T-helper 1 cell treated with Interleukin-12 subunit alpha and Interleukin-12 subunit beta and Interleukin-4 antibody, amounts not matched to agents 30 μg/mL and 1 μg/mL, for 36 hours (primary cell): ENCODE measurements around the gene DNASE1.

Experiments
- H3K27ac Mint-ChIP-seq: one replicate; pipeline ENCODE4 v1.8.0; 2021; ENCODE audit warnings: mild to moderate bottlenecking, mixed read lengths
- H3K27me3 Mint-ChIP-seq: one replicate; pipeline ENCODE4 v1.8.0; 2021; ENCODE audit warnings: low read depth, mixed read lengths
- H3K36me3 Mint-ChIP-seq: one replicate; pipeline ENCODE4 v1.8.0; 2021; ENCODE audit warnings: low read depth, mixed read lengths
- H3K4me1 Mint-ChIP-seq: one replicate; pipeline ENCODE4 v1.8.0; 2021; ENCODE audit warnings: low read depth, mixed read lengths
- H3K4me3 Mint-ChIP-seq: one replicate; pipeline ENCODE4 v1.8.0; 2021; ENCODE audit warnings: mild to moderate bottlenecking, moderate library complexity, mixed read lengths
- H3K9me3 Mint-ChIP-seq: one replicate; pipeline ENCODE4 v1.8.0; 2021; ENCODE audit warnings: mixed read lengths

Gene DNASE1

DNA sequence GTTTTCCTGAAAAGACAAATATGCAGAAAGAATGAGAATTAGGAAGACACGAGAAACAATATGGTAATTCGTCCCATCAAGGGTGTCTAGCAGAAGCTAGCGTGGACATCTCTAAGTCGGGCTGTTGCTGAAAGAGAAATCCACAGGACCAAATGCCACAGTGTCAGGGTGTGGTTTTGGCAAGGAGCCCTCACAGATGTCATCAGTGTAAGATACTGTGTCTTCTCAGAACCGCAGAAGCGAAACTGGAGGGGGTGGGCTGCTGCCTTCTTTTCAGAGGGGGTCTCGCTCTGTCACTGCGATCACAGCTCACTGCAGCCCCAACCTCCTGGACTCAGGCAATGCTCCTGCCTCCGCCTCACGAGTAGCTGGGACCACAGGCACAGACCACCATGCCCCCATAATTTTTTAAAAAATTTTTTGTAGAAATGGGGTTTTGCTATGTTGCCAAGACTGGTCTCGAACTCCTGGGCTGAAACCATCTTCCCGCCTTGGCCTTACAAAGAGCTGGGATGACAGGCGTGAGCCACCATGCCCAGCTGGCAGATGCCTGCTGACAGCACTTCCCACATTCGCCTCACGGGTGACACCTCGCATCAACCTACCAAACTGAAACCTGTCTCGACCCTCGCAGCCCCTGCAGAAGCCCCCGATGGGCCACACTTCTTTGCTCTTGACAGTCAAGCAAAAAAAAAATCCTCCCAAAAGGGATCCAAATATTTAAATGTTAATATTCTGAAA lies 36.7 kb downstream of the DNASE1 start:
- H3K4me1 Mint-ChIP-seq = peaks cover 6% of the 10 kb centered on the region
- no peaks in the 10 kb centered on the region for H3K9me3 Mint-ChIP-seq
- H3K4me3 Mint-ChIP-seq = no peak overlapping the region
- no peak overlapping the region for H3K27ac Mint-ChIP-seq
- H3K36me3 Mint-ChIP-seq = peaks cover 9% of the 10 kb centered on the region
- no peaks in the 10 kb centered on the region for H3K27me3 Mint-ChIP-seq

DNA sequence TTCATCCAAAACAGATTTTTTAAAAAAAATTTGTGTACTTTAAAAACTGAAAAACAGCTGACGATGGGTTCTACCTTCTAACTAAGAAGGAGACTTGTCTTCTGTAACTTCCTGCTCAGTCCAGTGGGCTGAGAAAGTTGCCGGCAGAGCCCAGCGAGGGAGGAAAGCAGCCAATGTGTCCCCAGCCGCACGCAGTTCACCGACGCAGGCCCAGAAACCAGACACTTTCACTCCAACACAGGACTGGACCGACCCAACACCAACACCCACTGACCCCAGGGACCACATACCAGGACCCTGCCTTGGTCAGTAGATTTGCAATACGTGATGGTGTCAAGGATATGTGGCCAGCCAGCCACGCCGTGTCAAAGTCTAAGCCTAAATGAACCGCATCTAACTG lies 37.3 kb downstream of the DNASE1 start:
- H3K4me1 Mint-ChIP-seq = peaks cover 6% of the 10 kb centered on the region
- H3K27ac Mint-ChIP-seq = no peak overlapping the region
- peaks cover 9% of the 10 kb centered on the region for H3K36me3 Mint-ChIP-seq
- no peaks in the 10 kb centered on the region for H3K9me3 Mint-ChIP-seq
- no peaks in the 10 kb centered on the region for H3K27me3 Mint-ChIP-seq
- H3K4me3 Mint-ChIP-seq = no peak overlapping the region

DNA sequence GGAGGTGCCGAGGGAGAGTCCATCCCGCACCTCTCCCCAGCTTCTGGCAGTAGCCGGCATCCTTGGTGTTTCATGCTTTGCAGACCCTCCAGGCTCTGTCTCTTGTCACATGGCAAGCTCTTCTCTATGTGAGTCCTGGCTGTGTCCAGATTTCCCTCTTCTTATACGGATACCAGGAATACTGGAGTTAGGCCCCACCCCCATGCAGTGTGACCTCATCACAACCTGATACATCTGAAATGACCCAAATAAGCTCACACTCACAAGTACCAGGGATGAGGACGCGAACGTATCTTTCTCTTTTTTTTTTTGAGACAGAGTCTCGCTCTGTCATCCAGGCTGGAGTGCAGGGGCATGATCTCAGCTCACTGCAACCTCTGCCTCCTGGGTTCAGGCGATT lies 39.6 kb downstream of the DNASE1 start:
- Mint-ChIP-seq H3K4me3 (no peak overlapping the region), H3K4me1 (peaks cover 9% of the 10 kb centered on the region), H3K27me3 (no peaks in the 10 kb centered on the region), H3K36me3 (peaks cover 5% of the 10 kb centered on the region), H3K9me3 (no peaks in the 10 kb centered on the region), H3K27ac (no peak overlapping the region)

DNA sequence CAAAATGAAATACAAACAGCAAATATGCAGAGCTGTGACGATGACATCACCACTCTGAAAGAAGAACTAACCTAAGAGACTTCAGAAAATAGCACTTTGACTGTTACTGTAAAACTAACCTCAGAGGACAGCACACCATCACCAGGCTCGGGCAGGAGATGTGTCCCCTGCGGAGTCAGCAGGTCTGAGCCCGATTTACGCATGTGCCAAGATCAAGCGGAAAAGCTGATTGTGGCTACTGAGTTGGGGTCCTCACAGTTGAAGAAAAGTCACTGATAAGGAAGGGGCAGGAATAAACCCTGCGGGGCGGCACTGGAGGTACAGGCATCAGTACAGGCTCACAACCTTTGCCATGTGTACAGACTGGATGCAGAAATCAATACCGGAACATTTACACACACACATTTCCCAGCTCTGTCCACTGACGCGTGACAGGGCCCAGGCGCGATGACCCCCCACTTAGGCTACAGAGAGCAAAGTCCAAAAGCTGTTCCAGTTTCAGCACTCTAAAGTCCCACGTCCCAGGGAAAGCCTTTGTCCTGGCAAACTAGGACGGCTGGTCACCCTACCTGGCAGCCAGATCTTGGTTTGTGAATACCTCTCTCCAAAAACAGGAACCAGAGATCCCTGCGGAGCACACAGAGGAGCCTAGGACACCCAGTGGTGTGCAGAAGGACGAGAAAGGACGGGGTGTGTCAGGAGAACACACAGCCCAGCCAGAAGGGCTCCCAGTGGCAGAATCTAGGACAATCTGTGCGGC lies 41.3 kb downstream of the DNASE1 start:
- peaks cover under 1% of the 10 kb centered on the region for H3K36me3 Mint-ChIP-seq
- H3K27me3 Mint-ChIP-seq = no peaks in the 10 kb centered on the region
- H3K4me1 Mint-ChIP-seq = peaks cover 5% of the 10 kb centered on the region
- H3K27ac Mint-ChIP-seq = no peak overlapping the region
- H3K9me3 Mint-ChIP-seq = no peaks in the 10 kb centered on the region
- no peak overlapping the region for H3K4me3 Mint-ChIP-seq

DNA sequence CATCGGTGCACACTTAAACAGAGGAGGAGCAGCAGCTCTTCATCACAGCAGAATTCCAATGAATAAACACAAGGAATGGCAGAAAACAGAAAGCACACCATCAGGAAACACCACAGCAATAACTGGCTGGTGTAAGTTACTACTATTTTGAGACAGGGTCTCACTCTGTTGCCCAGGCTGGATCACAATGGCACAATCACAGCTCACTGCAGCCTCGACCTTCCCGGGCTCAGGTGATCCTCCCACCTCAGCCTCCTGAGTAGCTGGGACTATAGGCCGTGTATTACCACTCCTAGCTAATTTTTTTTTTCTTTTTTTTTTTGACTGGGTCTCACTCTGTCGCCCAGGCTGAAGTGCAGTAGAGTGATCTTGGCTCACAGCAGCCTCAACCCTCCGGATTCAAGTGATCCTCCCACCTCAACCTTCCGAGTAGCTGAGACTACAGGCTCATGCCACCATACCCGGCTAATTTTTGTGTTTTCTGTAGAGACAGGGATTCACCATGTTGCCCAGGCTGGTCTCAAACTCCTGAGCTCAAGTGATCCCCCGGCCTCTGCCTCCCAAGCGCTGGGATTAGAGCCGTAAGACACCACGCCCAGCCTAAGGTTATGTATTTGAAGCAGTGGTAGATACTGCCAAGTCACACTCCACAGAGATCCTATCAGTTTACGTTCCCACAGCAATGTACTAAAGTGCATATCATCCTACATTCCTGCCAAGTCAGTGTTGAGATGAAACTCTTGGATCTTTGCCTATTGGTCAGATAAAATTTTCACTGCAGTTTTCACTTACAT lies 42.1 kb downstream of the DNASE1 start:
- Mint-ChIP-seq H3K4me1 (peaks cover 4% of the 10 kb centered on the region), H3K27me3 (no peaks in the 10 kb centered on the region), H3K4me3 (no peak overlapping the region), H3K27ac (no peak overlapping the region), H3K36me3 (no peaks in the 10 kb centered on the region), H3K9me3 (no peaks in the 10 kb centered on the region)

DNA sequence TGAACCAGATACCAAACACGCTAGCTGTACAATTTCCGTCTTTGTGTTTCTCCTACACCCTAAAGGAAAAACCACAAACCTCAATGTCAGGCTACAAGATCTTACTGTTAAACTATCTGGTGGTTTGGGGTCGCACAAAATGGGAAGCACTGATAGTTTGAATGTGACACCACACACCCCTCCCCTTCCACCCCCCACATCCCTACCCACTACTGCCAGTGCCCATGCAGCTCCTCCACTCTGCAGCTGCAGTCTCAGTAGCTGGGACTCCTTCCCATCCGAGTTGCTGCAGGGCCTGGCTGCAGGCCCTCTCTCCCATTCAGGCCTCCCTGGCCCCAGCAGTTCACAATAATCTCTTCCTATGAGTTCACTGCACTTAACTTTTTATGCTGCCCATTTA lies 44.5 kb downstream of the DNASE1 start:
- H3K36me3 Mint-ChIP-seq = peaks cover 2% of the 10 kb centered on the region
- H3K9me3 Mint-ChIP-seq = no peaks in the 10 kb centered on the region
- H3K4me3 Mint-ChIP-seq = no peak overlapping the region
- H3K27ac Mint-ChIP-seq = no peak overlapping the region
- H3K27me3 Mint-ChIP-seq = no peaks in the 10 kb centered on the region
- H3K4me1 Mint-ChIP-seq = peaks cover 4% of the 10 kb centered on the region

DNA sequence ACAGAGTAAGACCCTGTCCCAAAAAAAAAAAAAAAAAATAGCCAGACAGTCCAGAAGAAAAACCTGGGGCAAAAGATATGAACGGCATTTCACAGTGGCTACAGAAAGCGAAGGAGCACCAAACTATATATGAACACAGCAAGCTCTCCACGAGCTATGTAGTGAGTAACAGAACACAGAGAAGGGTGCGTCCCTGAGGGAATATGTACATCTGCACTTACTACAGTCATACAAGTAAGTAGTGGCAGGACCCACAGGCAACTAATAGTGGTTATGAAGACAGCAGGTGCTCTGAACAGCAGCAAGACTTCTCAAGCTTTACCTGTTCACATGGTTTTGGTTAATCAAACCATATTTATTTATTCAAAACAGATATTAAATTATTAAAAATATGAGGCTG lies 47.0 kb downstream of the DNASE1 start:
- Mint-ChIP-seq H3K27me3 (no peaks in the 10 kb centered on the region), H3K27ac (no peak overlapping the region), H3K4me3 (no peak overlapping the region), H3K9me3 (no peaks in the 10 kb centered on the region), H3K4me1 (peaks cover 8% of the 10 kb centered on the region), H3K36me3 (peaks cover 2% of the 10 kb centered on the region)

DNA sequence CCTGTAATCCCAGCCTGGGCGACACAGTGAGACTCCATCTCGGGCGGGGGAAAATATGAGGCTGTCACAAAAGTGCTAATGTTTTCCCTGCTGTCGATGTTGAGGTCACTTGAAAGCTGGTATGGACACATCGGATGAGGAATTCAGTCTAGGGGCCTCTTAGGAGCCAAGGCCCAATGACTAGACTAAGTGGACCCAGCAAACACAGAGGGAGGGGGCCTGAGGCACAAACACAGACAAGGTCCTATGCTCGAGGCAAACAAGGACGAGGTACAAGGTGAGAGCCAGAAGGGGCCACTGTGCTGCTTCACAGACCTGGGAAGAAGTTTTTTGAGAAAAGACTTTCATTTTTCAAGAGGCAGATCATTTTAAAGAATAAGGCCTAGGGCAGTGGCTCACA lies 47.6 kb downstream of the DNASE1 start:
- peaks cover 8% of the 10 kb centered on the region for H3K4me1 Mint-ChIP-seq
- no peak overlapping the region for H3K27ac Mint-ChIP-seq
- no peaks in the 10 kb centered on the region for H3K27me3 Mint-ChIP-seq
- H3K4me3 Mint-ChIP-seq = no peak overlapping the region
- H3K9me3 Mint-ChIP-seq = no peaks in the 10 kb centered on the region
- peaks cover 2% of the 10 kb centered on the region for H3K36me3 Mint-ChIP-seq

DNA sequence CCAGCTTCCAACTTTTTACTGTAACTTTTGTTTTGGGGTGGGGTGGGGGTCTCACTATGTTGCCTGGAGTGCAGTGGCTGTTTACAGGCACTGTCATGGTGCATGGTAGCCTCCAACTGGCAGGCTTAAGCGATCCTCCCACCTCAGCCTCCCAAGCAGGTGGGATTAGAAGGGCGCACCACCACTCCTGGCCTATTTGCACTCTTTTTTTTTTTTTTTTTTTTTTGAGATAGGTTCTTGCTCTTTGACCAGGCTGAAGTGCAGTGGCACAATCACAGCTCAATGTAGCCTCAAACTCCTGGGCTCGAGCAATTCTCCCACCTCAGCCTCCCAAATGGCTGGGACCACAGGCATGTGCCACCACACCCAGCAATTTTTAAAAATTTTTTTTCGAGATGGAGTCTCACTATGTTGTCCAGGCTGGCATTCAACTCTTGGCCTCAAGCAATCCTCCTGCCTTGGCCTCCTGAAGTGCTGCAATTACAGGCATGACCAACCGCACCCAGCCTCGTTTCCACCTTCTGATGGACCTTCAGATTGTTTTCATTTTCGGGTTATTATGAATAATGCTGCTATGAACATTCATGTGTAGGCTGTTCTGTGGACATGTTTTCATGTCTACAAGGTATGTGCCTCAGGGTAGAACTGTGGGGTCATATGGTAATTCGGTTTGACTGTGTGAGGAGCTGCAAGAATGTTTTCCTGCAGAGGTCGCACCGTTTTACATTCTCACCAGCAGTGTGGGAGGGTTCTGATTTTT lies 51.9 kb downstream of the DNASE1 start:
- Mint-ChIP-seq H3K4me3 (no peak overlapping the region), H3K9me3 (no peaks in the 10 kb centered on the region), H3K4me1 (peaks cover 7% of the 10 kb centered on the region), H3K36me3 (peaks cover 2% of the 10 kb centered on the region), H3K27me3 (no peaks in the 10 kb centered on the region), H3K27ac (no peak overlapping the region)
